ENCODE results near the gene INSIG1. TPM values are rescaled to one million over a fixed set of nuclear protein-coding genes. Genes with fewer than 3 reads are reported as not detected.

Gene INSIG1
- total RNA-seq, 6 donors from 2014 or later = 16.8 to 136 (median 100) TPM

DNA sequence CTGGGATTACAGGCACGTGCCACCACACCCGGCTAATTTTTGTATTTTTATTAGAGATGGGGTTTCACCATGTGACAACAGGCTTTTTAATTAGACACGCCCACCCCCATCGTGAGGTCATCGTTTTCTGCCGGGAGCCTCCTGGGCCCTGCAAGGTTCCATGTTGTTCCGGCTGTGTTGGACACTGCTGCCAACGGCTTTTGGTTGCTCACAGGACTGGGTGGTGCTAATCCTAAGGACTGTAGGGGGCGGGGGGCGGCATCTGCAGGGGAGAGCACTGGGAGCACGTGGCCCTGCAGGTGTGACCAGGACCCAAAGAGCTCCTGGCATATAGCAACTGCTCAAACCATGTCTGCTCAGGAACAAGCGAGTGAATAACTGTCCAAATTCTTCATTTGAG lies 29.5 kb upstream of the INSIG1 start:
- TF ChIP-seq POLR2AphosphoS5 (IDR thresholded peaks at IDR 0.05) (no peak), POLR2A (IDR thresholded peaks at IDR 0.05) (no peak), CTCF (IDR thresholded peaks at IDR 0.05) (no peak), EP300 (IDR thresholded peaks at IDR 0.05) (no peak)
- Histone ChIP-seq H3K4me3 (no peak overlapping the region), H3K27me3 (no peaks in the 10 kb centered on the region), H3K4me1 (no peaks in the 10 kb centered on the region), H3K36me3 (no peaks in the 10 kb centered on the region), H3K9me3 (no peaks in the 10 kb centered on the region), H3K27ac (no peak overlapping the region)
- 92 to 95% methylated on average over 12 of the region's 12 CpGs for WGBS, 2 donors
- no peak for DNase-seq
- no peak for ATAC-seq (ENCODE audit: low FRiP score in 2 of 2)

- H3K27me3 ChIP-seq = no peaks in the 10 kb centered on the region
- no peaks in the 10 kb centered on the region for H3K4me1 ChIP-seq
- H3K4me3 ChIP-seq = no peak overlapping the region
- WGBS, 2 donors = 86 to 91% methylated on average over 6 of the region's 6 CpGs
- H3K9me3 ChIP-seq = no peaks in the 10 kb centered on the region
- no peak for TF ChIP-seq POLR2A (IDR thresholded peaks at IDR 0.05)
- no peak for TF ChIP-seq POLR2AphosphoS5 (IDR thresholded peaks at IDR 0.05)
- no peak for TF ChIP-seq EP300 (IDR thresholded peaks at IDR 0.05)
- TF ChIP-seq CTCF (IDR thresholded peaks at IDR 0.05) = no peak
- ATAC-seq (ENCODE audit: low FRiP score in 2 of 2) (no peak), DNase-seq (no peak)
- no peaks in the 10 kb centered on the region for H3K36me3 ChIP-seq
- H3K27ac ChIP-seq = no peak overlapping the region
Measured at GRCh38 chr7:155268921-155269650, 28.6 kb upstream of the INSIG1 start.

DNA sequence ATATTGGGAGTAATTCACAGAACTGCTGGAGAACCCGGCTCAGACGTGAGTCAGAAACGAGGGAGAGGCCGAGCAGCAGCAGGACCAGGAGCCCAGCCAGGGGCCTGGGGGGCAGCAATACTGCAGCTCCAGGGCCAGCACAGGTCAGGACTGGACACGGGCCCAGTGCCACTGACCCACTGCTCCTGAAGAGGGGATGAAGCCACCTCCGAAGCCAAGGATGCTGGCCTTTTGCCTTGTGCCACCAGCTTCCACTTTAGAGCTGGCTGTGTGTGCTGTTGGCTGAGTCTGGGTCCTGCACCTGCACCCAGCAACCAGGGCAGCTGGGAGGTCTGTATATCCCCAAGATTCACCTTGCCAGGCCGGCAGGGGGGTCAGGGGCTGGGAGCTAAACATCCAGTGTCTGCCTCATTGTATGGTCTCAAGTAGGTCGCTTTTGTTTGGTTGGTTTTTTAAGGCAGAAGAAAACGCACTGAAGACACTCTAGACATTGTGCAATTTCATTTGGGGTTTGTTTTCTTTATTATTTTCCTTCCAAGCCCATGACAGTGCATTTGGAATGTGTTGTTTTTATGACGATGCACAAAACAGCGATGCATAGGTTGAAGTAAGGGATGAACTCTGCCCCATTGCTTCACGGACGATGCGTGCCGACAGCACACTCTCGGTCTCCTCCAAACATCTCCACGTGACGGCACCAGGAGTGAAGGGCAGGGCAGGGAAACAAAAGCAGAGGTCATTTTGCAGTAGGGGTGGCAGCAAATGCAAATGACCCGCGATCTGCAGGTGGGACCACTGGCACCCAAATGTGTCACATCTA lies 27.7 kb upstream of the INSIG1 start:
- no peaks in the 10 kb centered on the region for H3K4me1 ChIP-seq
- ATAC-seq (ENCODE audit: low FRiP score in 2 of 2) (no peak), DNase-seq (no peak)
- 83 to 84% methylated on average over 20 of the region's 20 CpGs for WGBS, 2 donors
- no peak overlapping the region for H3K4me3 ChIP-seq
- H3K27ac ChIP-seq = no peak overlapping the region
- no peaks in the 10 kb centered on the region for H3K9me3 ChIP-seq
- TF ChIP-seq CTCF (IDR thresholded peaks at IDR 0.05) (no peak), POLR2A (IDR thresholded peaks at IDR 0.05) (no peak), EP300 (IDR thresholded peaks at IDR 0.05) (no peak), POLR2AphosphoS5 (IDR thresholded peaks at IDR 0.05) (no peak)
- no peaks in the 10 kb centered on the region for H3K36me3 ChIP-seq
- no peaks in the 10 kb centered on the region for H3K27me3 ChIP-seq

DNA sequence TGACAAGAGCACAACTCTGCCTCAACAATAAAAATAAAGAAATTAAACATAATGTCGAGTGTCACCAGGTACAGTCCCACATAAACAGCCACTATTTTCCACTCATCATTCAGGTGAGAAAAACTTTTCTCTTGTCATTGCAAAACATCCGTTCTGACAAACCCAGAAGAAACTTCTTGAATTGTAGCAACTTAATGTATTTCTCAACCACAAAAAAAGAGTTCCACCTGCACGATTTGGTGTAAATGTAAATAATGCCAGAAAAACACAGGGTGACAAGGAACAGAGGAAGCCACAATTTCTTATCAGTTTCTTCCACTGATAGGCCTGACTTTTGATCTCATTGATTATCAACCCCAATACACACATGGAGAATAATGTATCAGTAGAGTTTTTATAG lies 26.8 kb upstream of the INSIG1 start:
- Histone ChIP-seq H3K4me3 (no peak overlapping the region), H3K9me3 (no peaks in the 10 kb centered on the region), H3K27ac (no peak overlapping the region), H3K27me3 (no peaks in the 10 kb centered on the region), H3K36me3 (no peaks in the 10 kb centered on the region), H3K4me1 (no peaks in the 10 kb centered on the region)
- no peak for TF ChIP-seq EP300 (IDR thresholded peaks at IDR 0.05)
- no peak for TF ChIP-seq CTCF (IDR thresholded peaks at IDR 0.05)
- TF ChIP-seq POLR2AphosphoS5 (IDR thresholded peaks at IDR 0.05) = no peak
- no peak for TF ChIP-seq POLR2A (IDR thresholded peaks at IDR 0.05)
- no peak for DNase-seq
- no peak for ATAC-seq (ENCODE audit: low FRiP score in 2 of 2)
- WGBS, 2 donors = 59 to 63% methylated on average over 3 of the region's 3 CpGs
